GM19328 (cell line): ENCODE results near the gene IFT52.

ENCODE experiments used
- ATAC-seq: cut with Tn5 transposase; IDR thresholded peaks from one replicate; pipeline ENCODE4 v1.9.1; 2021; ENCODE audit warnings: mild to moderate bottlenecking, moderate library complexity; ENCODE audit not compliant: unreplicated experiment

The IFT52 gene

DNA sequence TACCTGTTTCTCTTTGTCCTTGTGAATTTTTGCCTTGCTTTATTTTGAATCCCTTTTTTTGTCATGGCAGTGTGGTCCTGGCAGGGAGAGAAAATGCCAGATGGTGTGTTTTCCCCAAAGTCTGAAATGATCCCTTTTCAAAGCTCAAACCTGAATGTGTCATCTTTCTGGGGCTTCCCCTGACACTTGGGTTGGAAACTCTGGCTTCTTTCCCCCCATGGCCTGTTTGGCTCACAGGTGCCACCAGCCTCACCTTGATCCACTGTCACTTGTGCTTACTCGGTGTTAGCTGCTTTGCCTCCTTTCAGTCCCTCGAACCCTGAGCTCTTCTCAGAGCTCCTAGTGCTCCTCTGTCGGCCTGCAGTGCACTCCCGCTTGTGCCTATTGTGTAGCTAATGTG is 98.4 kb downstream of the IFT52 start:
- ATAC-seq = no peak

DNA sequence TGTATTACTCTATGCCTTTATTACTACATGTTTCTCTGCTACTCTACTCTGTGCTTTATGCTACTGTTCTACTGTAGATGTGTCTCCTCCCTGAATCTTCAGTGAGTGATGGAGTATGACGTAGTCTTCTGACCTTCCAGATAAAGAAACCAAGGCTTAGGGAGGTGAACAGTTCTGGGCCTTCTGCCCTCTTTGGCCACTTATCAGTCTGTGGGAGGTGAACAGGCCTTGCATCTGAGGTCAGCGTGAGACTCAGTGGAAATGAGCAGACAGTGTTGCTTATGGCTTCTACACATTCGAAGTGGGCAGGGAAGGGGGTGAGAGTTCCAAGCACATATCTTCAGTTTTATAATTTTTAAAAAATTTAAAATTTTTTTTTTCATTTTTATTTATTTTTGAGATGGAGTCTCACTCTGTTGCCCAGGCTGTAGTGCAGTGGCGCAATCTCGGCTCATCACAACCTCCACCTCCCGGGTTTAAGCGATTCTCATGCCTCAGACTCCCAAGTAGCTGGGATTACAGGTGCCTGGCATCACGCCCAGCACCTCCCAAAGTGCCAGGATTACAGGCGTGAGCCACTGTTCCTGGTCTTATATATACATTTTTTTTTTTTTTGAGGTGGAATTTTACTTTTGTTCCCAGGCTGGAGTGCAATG is 100.3 kb downstream of the IFT52 start:
- no peak for ATAC-seq

DNA sequence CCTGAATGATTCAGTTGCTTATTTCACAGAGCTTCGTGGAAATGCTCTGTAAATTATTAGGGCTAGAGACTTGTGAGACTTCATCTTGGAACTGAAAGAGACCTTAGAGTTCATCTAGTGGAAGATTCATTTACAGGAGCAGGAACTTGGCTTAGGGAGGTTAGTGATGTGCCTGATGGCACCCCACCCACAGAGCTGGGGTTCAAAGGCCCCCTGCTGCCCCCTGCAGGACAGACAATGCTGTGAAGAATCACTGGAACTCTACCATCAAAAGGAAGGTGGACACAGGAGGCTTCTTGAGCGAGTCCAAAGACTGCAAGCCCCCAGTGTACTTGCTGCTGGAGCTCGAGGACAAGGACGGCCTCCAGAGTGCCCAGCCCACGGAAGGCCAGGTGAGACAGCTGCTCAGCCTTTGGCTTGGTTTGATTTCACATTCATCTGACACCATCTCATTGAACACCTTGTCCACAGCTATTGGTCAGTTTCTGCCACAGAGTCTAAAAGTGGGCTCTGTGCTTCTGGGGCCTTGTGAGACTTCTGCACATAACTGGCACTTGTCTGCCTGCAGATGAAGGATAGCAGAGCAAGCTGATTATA is 101.3 kb downstream of the IFT52 start:
- ATAC-seq = no peak

DNA sequence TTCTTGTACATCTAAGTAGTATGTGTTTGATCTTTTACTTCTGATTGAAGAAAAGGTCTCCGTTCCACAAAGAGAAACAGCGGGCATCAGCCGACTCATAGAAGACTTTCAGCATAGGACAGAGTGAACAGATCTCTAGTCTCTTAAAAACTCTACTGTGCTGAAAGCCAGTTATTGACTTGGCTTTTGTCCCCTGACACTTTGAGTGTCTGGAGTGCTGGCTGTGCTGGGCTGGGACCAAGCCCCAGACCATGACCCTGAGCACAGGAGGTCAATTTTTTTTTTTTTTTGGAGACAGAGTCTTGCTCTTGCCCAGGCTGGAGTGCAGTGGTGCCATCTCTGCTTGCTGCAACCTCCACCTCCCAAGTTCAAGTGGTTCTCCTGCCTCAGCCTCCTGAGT is 104.0 kb downstream of the IFT52 start:
- no peak for ATAC-seq

DNA sequence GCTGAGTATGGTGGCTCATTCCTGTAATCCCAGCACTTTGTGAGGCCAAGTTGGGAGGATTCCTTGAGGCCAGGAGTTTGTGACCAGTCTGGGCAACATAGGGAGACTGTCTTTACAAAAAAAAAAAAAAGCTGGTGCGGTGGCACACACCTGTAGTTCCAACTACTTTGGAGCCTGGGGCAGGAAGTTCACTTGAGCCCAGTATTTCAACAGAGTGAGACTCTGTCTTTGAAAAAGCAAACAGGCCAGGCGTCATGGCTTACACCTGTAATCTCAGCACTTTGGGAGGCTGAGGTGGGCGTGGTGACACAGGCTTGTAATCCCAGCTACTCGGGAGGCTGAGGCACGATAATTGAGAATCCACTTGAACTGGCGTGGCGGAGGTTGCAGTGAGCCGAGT is 104.8 kb downstream of the IFT52 start:
- no peak for ATAC-seq
